ENCODE results near the gene SLC8A2. TPM values are rescaled to one million over a fixed set of nuclear protein-coding genes. Genes with fewer than 3 reads are reported as not detected.

The SLC8A2 gene
- total RNA-seq, 1 donor from 2014 or later: 14.5 TPM

DNA sequence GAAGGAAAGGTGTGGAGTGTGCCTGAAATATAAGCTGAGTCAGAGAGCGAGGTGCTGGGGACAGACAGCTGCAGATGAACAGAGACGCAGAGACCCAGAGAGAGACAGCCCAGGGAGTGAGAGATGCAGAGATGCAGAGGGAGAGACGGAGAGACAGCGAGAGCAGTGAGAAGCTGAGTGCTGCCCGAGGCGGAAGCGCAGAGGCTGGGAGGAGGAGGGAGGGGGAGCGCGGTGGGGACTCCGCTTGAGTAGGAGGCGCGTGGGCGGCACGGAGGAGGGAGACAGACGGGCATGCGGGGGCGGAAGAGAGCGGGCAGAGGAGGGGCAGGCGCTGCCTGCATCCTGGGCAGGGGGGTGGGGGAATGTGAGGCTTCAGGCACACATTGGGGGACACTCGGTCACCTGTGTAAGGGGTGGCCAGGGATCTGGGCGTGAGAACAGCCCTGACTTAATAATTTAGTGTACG lies 25.7 kb downstream of the SLC8A2 start:
- peaks cover 5% of the 10 kb centered on the region for H3K4me1 ChIP-seq
- no peaks in the 10 kb centered on the region for H3K36me3 ChIP-seq
- peak overlapping the region; percentile 54 for H3K4me3 Mint-ChIP-seq
- no peak overlapping the region for H2AFZ ChIP-seq (replicated peaks)
- peaks cover 68% of the 10 kb centered on the region for H3K27me3 Mint-ChIP-seq (ENCODE audit: insufficient read depth, low read depth)
- DNase-seq (ENCODE audit: low spot score): peak; percentile 58
- TF ChIP-seq, protein P1, sequence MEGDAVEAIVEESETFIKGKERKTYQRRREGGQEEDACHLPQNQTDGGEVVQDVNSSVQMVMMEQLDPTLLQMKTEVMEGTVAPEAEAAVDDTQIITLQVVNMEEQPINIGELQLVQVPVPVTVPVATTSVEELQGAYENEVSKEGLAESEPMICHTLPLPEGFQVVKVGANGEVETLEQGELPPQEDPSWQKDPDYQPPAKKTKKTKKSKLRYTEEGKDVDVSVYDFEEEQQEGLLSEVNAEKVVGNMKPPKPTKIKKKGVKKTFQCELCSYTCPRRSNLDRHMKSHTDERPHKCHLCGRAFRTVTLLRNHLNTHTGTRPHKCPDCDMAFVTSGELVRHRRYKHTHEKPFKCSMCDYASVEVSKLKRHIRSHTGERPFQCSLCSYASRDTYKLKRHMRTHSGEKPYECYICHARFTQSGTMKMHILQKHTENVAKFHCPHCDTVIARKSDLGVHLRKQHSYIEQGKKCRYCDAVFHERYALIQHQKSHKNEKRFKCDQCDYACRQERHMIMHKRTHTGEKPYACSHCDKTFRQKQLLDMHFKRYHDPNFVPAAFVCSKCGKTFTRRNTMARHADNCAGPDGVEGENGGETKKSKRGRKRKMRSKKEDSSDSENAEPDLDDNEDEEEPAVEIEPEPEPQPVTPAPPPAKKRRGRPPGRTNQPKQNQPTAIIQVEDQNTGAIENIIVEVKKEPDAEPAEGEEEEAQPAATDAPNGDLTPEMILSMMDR (IDR thresholded peaks at IDR 0.05): no peak
- peak; percentile 39 for TF ChIP-seq EZH2 (IDR thresholded peaks at IDR 0.05)
- peaks cover 27% of the 10 kb centered on the region for H3F3A ChIP-seq (ENCODE audit: low read depth)
- no peak overlapping the region for H3K4me3 ChIP-seq
- peaks cover 71% of the 10 kb centered on the region for H4K20me1 ChIP-seq (ENCODE audit: low read depth)
- no peak overlapping the region for H3K27ac Mint-ChIP-seq
- H3K4me2 ChIP-seq: peak overlapping the region; percentile 47
- peaks cover 2% of the 10 kb centered on the region for H3K9me3 Mint-ChIP-seq
- no peaks in the 10 kb centered on the region for H3K9me3 ChIP-seq (ENCODE audit: low read depth)
- no peaks in the 10 kb centered on the region for H3K36me3 Mint-ChIP-seq
- H3K9ac ChIP-seq: no peak overlapping the region
- no peaks in the 10 kb centered on the region for H3K79me2 ChIP-seq (ENCODE audit: low read depth)
- peaks cover 18% of the 10 kb centered on the region for H3K4me1 Mint-ChIP-seq
- H3K27ac ChIP-seq: no peak overlapping the region
- H3K27me3 ChIP-seq: peaks cover 75% of the 10 kb centered on the region

DNA sequence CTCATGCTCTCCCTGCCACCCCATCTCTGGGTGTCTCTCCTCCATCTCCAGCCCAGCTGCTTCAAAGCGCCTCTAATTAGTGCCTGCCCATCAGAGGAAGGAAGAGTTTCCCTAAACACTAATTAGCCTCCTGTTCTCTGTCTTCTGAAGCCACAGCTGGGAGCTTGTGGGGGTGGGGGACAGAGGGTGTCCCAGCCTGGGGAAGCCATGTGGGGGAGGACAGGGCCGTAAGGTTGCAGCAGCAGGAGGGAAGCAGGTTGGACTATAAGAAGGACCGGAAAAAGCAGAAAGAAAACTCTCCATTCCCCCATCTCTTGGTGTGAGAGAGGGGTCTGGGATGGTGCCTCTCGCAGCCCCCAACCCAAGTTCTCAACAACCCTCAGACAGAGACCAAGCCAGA lies 26.2 kb downstream of the SLC8A2 start:
- H3K79me2 ChIP-seq (ENCODE audit: low read depth): no peaks in the 10 kb centered on the region
- peaks cover 69% of the 10 kb centered on the region for H3K27me3 Mint-ChIP-seq (ENCODE audit: insufficient read depth, low read depth)
- H2AFZ ChIP-seq (replicated peaks): no peak overlapping the region
- H3K9me3 Mint-ChIP-seq: peaks cover 2% of the 10 kb centered on the region
- peak overlapping the region; percentile 47 for H3K4me2 ChIP-seq
- H3K4me1 Mint-ChIP-seq: peaks cover 18% of the 10 kb centered on the region
- peaks cover 27% of the 10 kb centered on the region for H3F3A ChIP-seq (ENCODE audit: low read depth)
- no peak overlapping the region for H3K27ac Mint-ChIP-seq
- peaks cover 75% of the 10 kb centered on the region for H3K27me3 ChIP-seq
- no peaks in the 10 kb centered on the region for H3K36me3 Mint-ChIP-seq
- H4K20me1 ChIP-seq (ENCODE audit: low read depth): peaks cover 71% of the 10 kb centered on the region
- H3K9me3 ChIP-seq (ENCODE audit: low read depth): no peaks in the 10 kb centered on the region
- H3K4me3 Mint-ChIP-seq: peak overlapping the region; percentile 14
- TF ChIP-seq, protein P1 (IDR thresholded peaks at IDR 0.05): no peak
- TF ChIP-seq EZH2phosphoT487 (IDR thresholded peaks at IDR 0.05) (no peak), EZH2 (IDR thresholded peaks at IDR 0.05) (no peak)
- no peak overlapping the region for H3K4me3 ChIP-seq
- H3K36me3 ChIP-seq: no peaks in the 10 kb centered on the region
- no peak overlapping the region for H3K9ac ChIP-seq
- peaks cover 5% of the 10 kb centered on the region for H3K4me1 ChIP-seq
- H3K27ac ChIP-seq: no peak overlapping the region
- DNase-seq (ENCODE audit: low spot score): no peak

DNA sequence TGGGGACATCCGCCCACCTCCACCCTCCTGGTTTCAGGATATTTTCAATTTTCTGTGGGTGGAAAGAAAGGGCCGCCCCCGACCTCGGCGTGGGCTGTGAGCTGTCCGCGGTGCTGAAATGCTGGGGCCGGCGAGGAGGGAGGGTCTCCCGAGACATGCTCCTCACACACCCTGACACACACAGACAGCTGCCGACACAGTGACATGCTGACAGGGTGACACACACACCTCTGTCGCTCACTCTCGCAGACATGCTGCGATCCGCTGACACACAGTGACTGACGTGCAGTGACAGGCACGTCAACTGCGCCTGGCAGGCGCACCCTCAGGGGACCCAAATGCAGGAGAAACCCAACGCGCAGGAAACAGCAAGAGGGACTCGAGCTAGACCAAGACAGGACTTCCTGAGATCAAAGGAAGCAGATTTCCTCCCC lies 27.3 kb downstream of the SLC8A2 start:
- peak; percentile 80 for DNase-seq (ENCODE audit: low spot score)
- Histone ChIP-seq H3K36me3 (no peaks in the 10 kb centered on the region), H3F3A (ENCODE audit: low read depth) (peaks cover 27% of the 10 kb centered on the region), H3K27ac (no peak overlapping the region), H3K79me2 (ENCODE audit: low read depth) (no peaks in the 10 kb centered on the region), H3K9me3 (ENCODE audit: low read depth) (no peaks in the 10 kb centered on the region), H3K27me3 (peaks cover 66% of the 10 kb centered on the region), H3K4me1 (peaks cover 5% of the 10 kb centered on the region), H2AFZ (replicated peaks) (no peak overlapping the region), H3K9ac (no peak overlapping the region), H3K4me3 (no peak overlapping the region), H3K4me2 (no peak overlapping the region), H4K20me1 (ENCODE audit: low read depth) (peaks cover 63% of the 10 kb centered on the region)
- TF ChIP-seq EZH2phosphoT487 (IDR thresholded peaks at IDR 0.05) (no peak), EZH2 (IDR thresholded peaks at IDR 0.05) (peak; percentile 7)
- Mint-ChIP-seq H3K4me1 (peaks cover 18% of the 10 kb centered on the region), H3K36me3 (no peaks in the 10 kb centered on the region), H3K27ac (no peak overlapping the region), H3K4me3 (no peak overlapping the region), H3K9me3 (peaks cover 2% of the 10 kb centered on the region), H3K27me3 (ENCODE audit: insufficient read depth, low read depth) (peaks cover 63% of the 10 kb centered on the region)

DNA sequence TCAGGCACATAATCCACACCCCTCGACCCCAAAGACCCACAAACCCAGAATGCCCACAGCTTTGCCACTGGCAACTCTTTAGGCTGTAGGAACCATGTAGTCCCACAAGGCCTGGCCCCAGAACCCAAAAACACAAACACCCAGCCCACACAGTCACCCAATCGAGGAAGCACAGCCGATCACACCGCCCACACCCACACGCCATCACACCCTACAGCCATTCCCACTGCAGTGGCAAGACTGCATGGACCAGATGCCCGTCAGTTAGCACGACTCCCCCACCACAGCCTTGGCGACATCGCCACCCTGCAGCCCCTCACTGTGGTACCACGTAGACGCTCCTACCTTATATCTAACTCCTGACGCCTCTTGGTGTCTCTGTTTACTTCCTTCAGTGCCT lies 28.4 kb downstream of the SLC8A2 start:
- Histone ChIP-seq H3K4me2 (no peak overlapping the region), H3K36me3 (no peaks in the 10 kb centered on the region), H4K20me1 (ENCODE audit: low read depth) (peaks cover 60% of the 10 kb centered on the region), H2AFZ (replicated peaks) (no peak overlapping the region), H3K4me1 (peaks cover 5% of the 10 kb centered on the region), H3K27me3 (peaks cover 55% of the 10 kb centered on the region), H3K4me3 (no peak overlapping the region), H3K79me2 (ENCODE audit: low read depth) (no peaks in the 10 kb centered on the region), H3K9ac (no peak overlapping the region), H3F3A (ENCODE audit: low read depth) (peaks cover 19% of the 10 kb centered on the region), H3K9me3 (ENCODE audit: low read depth) (no peaks in the 10 kb centered on the region), H3K27ac (no peak overlapping the region)
- no peak for TF ChIP-seq EZH2phosphoT487 (IDR thresholded peaks at IDR 0.05)
- TF ChIP-seq, protein P1 (IDR thresholded peaks at IDR 0.05): no peak
- TF ChIP-seq EZH2 (IDR thresholded peaks at IDR 0.05): no peak
- Mint-ChIP-seq H3K36me3 (no peaks in the 10 kb centered on the region), H3K27ac (no peak overlapping the region), H3K4me3 (no peak overlapping the region), H3K4me1 (peaks cover 18% of the 10 kb centered on the region), H3K9me3 (peaks cover 2% of the 10 kb centered on the region), H3K27me3 (ENCODE audit: insufficient read depth, low read depth) (peaks cover 61% of the 10 kb centered on the region)
- no peak for DNase-seq (ENCODE audit: low spot score)
